NCI-H1092 (cell line): Measurements from ENCODE around the gene STON2.

Experiments
- DNase-seq: peaks from one replicate; lab custom pipeline; 2025; lab: John Stamatoyannopoulos, UW

STON2 gene

DNA sequence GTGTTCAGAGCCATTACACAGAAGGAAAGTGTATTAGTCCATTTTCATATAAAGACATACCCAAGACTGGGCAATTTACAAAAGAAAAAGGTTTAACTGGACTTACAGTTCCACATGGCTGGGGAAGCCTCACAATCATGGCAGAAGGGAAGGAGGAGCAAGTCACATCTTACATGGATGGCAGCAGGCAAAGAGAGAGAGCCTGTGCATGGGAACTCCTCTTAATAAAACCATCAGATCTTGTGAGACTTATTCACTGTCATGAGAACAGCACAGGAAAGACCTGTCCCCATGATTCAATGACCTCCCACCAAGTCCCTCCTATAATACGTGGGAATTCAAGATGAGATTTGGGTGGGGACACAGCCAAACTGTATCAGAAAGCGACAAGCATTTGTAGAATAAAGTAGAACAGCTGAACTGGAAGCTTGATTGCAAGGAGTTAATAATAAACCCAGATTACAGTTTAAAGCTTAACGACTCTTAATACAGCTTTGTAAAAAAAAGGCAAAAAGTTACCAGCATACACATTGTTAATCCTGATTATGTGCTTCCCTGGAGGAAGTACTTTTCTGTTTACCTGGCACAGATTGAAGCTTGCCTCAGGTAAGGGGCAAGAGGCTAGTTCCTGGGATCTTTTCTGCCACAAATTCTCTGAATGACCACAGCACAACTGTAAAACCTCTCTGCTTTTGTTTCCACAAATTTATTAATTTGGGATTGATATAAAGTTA lies 18.1 kb upstream of the STON2 start:
- DNase-seq: no peak

DNA sequence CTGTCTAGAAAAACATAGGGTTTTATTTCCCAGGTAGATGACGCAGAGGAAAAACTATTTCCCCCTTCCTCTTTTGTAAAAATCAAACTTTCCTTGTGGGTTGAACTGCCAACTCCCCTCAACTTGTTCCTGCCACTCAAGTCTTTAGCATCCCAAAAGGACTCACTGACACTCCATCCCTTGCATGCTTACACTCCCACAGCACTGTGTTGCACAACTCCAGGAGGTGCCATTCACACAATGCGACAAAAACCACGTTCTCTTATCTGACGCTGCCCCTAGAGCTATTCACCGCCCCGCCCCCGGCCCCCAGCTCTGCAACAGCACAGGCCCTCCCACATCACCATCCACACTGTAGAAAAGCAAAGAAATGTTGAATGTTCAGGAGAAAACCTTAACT lies 16.9 kb upstream of the STON2 start:
- no peak for DNase-seq

DNA sequence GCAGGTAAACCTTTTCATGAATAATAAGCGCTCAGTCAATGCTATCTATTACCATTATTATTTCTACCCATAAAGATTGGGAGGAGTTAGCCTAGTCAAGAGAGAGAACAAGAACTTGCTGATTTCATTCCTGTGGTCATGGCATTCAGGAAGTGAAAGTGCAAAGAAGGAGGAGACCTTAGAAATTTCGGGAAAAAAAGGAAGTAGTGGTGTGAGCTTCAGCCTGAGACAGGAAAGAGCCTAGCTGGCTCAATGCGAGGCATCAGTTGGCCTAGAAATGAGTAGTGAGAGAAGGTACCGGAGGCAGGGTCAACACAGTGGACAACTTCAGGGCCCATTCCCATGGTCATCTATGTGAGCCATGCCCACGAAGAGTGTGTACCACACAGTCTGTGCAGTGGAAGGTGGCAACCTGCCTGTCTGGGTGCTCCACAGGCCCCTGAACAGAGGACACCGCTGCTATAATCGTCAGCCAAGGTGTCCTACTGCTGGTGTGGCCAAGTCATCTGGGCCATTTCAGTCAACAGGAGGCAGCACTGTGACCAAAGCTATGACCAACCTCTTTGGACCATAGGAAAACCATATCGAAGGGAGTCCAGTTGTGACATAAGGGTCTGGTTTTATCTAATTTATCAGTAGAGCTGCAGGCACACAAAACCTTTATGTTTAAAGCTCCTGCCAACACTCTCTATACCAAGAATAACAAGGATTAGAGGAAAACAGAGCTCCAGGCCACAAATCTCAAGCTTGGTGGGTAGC lies 16.2 kb upstream of the STON2 start:
- DNase-seq: no peak

DNA sequence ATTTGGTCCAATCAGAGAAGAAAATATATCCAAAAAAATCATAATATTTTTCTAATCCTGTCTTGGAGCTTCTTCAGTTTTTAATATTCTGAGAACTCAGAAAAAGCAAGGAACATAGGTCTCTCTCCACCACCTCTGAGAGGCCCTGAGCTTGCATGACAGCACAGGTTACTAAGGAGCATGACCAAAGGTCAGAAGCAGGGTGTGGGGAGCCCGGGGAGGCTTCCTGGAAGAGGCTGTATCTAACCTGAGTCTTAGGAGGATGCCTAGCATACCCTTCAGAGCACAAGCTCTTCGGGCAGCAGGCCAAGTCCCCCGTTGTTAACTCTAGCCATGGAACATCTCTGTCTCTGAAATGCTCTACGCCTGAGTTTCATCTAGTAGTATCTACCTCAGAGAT lies 15.7 kb upstream of the STON2 start:
- no peak for DNase-seq

DNA sequence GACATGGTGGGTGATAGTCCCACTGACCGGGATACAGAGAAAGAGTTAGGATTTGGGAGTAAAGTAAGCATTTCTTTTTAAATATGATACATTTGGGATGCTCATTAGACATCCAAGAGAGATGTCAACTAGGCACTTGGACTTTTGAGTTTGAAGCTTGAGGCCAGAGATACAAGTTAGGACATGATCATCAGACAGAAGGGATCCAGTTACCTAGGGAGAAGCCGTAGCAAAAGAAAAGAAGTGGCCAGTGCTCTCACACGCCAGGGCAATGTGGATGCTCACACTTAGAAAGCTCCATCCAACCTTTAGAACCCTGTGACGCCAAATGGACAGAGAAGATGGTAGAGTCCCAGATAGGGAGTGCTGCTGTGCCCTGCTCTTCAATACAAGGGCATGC lies 14.0 kb upstream of the STON2 start:
- no peak for DNase-seq

DNA sequence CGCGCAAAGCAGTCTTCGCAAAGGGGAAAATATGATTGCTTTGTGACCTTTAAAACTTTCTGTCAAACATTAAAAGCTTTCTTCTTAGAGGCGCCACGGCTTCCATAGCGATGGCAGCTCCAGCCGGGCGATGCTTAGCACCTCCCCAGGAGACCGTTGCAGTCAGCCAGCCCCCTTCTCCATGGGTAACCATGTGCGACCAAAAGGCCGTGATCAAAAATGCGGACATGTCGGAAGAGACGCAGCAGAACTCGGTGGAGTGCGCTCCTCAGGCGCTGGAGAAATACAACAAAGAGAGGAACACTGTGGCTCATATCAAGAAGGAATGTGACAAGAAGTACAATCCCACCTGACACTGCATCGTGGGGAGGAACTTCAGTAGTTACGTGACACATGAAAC lies 12.7 kb upstream of the STON2 start:
- no peak for DNase-seq

DNA sequence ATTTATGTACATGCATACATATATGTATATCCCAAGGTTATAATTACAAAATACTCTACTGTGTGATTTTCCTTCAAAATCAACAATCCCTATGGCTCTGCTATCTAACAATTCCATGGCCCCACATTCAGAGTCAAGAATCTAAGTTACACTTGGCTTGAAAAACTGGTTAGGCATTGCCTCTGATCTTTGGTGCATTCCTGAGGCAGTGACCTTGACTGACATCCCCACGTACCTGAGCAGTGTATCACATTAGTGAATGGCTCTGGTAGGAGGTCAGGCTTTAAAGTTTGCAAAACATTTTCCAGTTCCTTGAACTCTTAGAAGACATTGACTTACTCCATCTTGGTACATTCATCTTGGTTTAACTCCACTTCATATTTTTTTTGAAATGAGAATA lies 8.5 kb upstream of the STON2 start:
- DNase-seq: no peak

DNA sequence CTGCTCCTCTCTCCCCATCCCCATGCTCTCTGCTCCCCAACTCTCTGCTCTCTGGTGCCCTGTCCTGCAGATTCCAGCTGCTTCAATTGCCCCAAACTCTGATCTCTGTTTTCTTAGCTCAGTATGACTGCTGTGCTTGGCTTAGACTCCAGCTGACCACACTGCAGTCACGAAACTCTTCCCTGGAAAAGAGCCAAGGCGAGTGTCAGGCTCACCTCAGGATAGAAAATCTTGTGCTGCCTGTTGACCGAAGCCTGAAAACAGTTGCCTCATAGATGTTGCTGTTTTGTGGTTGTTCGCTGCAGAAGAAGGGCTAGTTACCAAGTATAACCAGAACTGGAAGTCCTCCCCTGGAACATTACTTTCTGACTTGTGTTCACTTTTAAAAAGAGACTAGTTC lies 6.7 kb upstream of the STON2 start:
- no peak for DNase-seq

DNA sequence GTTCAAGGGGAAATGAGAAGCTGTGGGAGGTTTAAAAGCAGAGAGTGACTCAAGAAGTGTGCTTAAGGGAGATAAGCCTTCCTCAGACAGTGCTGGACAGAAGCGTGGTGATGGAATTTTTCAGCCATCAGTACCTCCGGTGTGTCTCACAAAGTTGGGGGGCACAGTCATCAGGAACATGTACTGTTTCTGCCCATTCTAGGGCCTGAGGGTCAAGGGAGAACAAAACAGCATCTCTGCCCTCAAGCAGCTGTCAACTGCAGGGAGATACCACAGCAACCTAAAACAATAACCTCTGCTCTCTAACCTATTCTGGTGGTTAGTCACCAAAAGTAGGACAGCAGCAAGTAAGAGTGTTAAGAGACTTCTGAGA lies 2.0 kb upstream of the STON2 start:
- DNase-seq: no peak

DNA sequence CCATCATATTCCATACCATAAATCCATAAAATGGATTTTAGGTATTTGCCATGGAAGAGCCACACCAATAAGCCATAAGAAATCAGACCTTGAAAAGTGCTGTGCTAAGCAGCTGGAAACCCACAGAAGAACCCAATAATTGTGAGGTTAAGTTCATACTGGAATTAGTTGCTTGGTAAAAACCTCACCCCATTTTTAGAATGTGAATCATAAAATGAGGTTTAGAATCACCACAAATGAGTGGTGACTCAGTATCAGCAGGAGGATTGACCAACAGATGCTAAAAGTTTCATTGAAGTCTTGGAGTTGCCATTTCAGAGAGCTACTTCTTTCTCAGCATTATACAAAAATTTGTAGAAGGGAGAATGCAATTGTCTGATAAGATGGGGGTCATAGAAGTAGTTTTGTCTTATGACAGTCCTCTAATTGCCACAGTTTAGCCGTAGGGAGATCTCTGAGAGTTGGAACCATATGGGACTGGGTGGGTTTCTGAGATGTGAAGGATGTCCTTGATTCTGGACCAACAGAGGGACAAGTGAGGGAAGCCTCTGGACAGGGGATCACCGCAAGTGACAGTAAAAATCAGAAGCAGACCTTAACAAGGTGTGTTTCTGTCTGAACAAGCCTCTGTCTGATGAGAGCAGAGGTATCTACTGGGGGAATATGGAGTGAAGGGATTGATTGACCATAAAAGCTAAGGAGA lies 1.4 kb upstream of the STON2 start:
- DNase-seq: no peak

DNA sequence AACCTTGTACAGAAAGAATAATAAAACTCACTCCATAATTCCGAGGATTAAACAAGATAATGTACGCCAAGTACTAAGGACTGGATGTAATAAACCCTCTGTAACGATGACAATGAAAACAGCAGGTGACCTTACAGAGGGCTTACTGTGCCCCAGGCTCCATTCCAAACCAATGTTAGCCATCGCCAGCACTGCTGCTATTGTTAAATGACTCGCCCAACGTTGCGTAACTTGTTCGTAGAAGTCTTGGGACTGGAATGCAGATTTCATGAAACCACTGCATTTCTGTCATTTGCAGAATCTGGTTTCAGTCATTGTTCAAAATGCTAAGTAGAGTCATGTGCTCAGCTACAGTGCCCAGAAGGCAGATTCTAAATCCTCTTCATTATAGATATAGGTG lies 728 bp upstream of the STON2 start:
- no peak for DNase-seq

DNA sequence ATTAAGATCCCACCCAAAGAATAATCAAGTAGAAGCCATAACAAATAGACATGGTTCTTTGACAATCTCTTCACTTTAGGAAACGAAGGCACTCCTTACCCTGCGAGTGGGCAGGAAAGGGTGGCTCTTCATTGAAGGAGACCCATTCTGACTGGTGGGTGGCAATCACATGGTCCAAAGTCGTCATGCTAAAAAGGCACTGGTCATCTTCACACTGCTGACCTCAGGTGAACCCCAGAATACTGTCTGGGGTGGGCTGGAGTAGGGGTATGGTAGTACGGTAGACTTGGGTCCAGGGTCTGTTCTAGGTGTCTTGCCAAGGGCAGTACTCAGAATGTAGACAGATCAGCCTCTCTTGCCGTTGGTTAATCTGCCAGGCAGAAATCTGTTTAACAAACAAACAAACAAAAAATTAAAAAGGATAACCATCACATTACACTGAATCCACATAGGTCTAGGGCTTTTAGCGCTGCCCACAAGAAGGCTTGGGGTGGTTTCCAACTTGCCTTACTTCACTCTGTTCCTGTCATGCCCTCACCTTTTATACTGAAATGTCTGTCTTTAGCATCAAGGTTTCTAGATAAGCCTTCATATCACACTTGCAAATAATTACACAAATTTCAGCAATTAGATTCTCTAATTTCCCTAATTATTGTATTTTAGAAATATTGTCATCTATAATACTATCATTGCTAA lies 1.8 kb downstream of the STON2 start:
- no peak for DNase-seq

DNA sequence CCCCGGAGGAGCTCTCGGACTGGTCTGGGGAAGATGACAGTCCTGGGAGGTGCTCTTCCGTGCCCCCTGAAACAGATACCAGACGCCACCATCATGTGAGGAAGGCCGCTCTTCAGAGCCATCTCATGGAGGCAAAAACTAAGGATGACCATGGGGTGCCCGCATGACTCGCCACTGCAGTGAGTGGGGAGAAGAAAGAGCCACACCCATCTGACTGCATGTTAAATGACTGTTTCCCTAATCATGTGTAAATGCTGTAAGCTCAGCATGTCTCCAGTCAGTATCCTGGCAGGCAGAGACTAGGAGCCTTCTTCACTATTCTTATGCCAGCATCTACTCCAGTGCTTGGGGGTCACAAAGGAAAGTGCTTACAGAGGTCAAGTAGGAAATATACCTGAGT lies 4.0 kb downstream of the STON2 start:
- DNase-seq: no peak

DNA sequence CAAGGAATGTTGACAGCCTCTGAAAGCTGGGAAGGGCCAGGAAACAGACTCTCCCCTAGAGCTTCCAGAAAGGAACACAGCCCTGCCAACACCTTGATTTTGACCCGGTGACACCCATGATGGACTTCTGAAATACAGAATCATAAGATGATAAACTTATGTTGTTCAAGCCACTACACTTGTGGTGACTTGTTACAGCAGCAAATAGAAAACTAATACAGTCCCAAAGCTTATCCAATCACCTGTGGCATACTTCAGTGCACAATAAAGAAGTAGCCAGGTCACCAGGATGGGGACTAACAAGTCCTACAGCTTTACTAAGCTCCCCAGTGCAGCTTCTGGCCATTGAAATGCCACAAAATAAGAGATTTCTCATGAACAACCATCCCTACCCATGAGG lies 5.4 kb downstream of the STON2 start:
- no peak for DNase-seq

DNA sequence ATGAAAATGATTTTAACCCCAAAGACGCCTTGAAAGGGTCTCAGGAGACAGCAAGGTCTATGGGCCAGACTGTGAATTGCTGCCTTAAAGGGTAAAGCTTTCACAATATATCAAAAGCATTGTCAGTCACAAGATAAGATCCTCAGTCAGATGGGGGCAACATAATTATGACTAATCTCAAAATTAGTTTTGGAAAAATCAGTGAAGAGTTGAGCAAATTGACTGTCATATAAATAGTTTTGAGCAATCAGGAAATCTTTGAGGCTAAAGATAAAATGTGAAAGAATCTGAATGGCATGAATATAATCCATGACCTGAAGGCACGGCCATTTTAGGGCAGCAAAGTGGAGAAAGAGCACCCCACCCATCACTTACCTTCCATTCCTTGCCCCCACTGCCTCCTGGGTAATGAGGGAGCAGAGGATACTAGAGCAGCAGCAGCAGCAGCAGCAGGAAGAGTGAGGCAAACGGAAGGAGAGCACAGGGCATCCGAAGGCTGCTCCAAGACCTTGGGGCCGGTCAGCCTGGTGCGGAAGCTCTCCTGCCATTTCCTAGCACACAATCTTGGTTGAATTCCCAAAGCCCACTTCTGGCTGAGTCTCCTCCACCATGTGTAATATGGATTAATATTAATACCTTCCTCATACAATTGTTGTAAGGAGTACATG lies 7.0 kb downstream of the STON2 start:
- no peak for DNase-seq

DNA sequence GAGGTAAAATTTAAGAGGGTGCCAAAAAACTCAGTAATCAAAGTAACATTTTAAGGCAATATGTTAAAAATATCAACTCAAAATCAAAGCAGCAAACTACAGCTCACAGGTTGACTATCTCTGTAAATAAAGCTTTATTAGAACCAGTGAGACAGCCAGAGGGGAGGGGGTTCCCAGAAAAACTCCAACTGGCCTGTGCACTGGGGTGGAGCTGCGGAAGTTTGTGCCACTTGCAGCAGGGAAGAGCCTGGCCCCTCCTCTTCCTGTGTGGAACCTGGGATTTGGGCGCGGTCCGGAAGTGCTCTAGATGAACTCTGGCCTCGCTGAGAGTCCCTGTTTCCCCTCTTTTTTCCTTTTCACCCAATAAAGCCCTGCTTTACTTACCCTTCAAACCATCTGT lies 8.1 kb downstream of the STON2 start:
- DNase-seq: no peak

DNA sequence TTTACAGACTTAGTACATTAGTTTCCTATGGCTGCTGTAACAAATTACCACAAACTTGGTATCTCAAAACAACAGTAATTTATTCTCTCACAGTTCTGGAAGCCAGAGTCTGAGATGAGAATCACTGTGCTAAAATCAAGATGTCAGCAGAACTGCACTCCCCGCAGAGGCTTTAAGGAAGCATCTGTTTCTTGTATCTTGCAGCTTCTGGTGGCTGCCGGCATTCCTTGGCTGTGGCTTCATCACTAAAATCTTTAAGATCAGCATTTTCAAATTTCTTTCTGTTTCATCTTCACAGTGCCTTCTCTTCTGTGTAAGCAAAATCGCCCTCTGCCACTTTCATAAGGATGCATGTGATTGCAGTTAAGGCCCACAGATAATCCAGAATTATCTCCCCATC lies 9.4 kb downstream of the STON2 start:
- DNase-seq: no peak

DNA sequence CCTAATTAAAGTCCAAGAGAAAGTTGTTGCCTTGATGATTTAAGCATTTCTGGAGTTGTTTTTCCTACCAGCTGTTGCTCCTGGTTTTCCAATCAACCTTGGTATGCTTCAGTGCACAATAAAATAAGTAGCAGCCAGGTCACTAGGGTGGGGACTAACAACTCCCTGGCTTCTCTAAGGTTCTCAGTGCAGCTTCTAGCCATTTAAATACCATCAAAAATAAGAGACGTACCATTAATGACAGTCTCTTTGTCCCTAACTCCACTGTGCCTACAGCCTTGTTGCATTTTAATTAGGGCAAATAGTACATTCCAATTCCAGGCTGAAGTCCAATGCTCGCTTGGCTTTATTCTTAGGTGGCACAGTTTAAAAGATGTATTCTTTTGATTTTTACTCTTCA lies 11.8 kb downstream of the STON2 start:
- DNase-seq: no peak

DNA sequence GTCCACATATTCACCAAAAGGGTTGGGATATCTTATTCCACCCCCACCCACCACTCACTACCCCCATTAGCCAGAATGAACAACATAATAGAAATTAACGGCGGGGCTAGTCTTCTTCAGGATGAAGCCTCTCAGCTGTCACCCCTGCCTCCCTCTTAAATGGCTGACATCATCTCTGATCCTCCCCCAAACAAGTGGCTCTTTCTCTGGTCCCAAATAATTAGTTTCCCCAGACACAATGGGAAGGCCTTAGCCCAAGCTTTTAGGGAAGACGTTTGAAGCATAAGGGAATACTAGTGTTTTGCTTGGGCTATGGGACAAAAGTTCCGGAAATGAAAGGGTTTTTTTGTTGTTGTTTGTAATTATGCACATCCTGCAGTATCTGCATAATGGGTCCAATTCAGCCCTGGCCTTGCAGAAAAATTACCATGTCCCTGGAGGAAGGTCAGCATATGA lies 13.8 kb downstream of the STON2 start:
- DNase-seq: no peak

DNA sequence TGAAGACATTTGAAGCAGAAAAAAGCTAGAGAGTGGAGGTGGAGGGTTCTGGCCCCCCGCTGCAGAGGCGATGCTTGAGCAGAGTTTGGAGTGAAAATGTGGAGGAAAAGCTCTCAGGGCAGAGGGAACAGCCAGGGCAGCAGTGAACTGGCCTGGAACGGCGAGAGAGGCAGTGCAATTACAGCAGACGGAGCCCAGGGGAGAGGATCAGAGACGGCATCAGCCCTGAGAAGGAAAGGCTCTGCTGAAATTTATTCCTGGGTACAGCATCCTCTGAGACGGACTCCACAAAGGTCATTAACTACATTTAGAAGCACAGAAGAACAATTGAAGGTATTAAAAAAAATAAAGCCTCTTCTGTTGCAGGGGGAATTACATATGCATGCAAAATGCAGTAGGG lies 14.2 kb downstream of the STON2 start:
- no peak for DNase-seq

DNA sequence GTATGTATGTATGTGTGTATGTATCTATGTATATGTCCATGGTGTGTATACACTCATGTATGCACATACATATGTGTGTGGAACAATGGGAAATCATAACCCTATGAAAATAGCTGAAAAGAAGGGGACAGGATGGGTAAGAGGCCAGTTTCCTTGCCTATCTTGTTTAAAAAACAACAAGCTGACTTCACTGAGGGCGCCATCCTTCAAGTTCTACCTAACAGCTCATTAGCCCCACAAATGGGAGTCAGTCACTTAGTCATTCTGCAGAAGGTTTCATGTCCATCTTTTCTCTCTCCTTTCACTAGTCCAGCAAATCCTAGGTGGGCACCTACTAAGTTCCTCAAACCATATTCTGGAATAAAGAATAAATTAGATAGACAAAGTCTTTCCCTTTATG lies 14.7 kb downstream of the STON2 start:
- no peak for DNase-seq

DNA sequence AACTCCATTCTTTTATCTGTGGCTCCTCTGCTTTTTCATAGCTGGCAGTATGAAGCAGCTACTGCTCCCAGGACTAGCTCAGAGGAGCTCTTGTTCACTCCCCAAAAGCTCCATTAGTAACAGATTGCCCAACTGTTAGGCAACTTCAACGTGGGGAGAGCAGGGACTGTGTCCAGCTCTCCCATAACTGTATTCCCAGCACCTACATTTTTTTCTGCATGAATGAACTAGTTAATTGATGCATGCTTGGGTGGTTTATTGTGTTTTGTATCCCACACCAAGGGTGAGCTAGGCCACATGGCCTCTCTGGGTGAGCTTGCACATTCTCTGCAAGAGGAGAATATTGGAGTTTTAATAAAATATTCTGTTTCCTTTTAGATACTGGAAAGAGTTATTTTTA lies 15.2 kb downstream of the STON2 start:
- no peak for DNase-seq
